IMR-90 (cell line): ENCODE results near the gene RPUSD4. TPM values are rescaled to one million over a fixed set of nuclear protein-coding genes. Genes with fewer than 3 reads are reported as not detected.

Source experiments
- ATAC-seq: fragments of 200-7000 bp; cut with Tn5 transposase; 2 replicates; pipeline ENCODE4 v1.9.1; 2020; ENCODE audit warnings: low read depth, mild to moderate bottlenecking, moderate library complexity
- BruUV-seq: library from RNA; stranded (reverse); fragments of 400-500 nt; replicated peaks from 2 replicates; lab custom pipeline; 2021; lab: Mats Ljungman, UMichigan
- CTCF ChIA-PET: fragments of 300-600 bp; formaldehyde crosslinking; extraction: SDS; loops from one replicate; lab custom pipeline; 2021; ENCODE audit warnings: antibody characterized with exemption; lab: Yijun Ruan, JAX
- POLR2A ChIA-PET: fragments of 300-600 bp; sonication (Branson Sonifier 250); formaldehyde crosslinking; loops from one replicate; lab custom pipeline; 2022; ENCODE audit warnings: antibody characterized with exemption; ENCODE audit not compliant: unreplicated experiment; lab: Charles Lee
- DNase-seq: peaks from one replicate; pipeline ENCODE4 v3.0.0; 2013
- H2AFZ ChIP-seq: replicated peaks from 2 replicates; pipeline ENCODE3; 2013; ENCODE audit warnings: low read length, mild to moderate bottlenecking; ENCODE audit not compliant: poor library complexity
- H2AK5ac ChIP-seq: 2 replicates; pipeline ENCODE4 v1.6.1; 2013; ENCODE audit warnings: low read depth, low read length, inconsistent platforms
- H2AK9ac ChIP-seq: replicated peaks from 2 replicates; pipeline ENCODE3; 2013; ENCODE audit warnings: mild to moderate bottlenecking, low read depth, low read length, moderate library complexity; ENCODE audit not compliant: poor library complexity
- H2BK120ac ChIP-seq: 2 replicates; pipeline ENCODE4 v1.6.1; 2013; ENCODE audit warnings: low read depth, low read length, inconsistent platforms
- H2BK15ac ChIP-seq: 3 replicates; pipeline ENCODE4 v1.6.1; 2013; ENCODE audit warnings: low read depth, low read length, inconsistent platforms
- H2BK20ac ChIP-seq: 2 replicates; pipeline ENCODE4 v1.6.1; 2013; ENCODE audit warnings: low read depth, mild to moderate bottlenecking, inconsistent platforms, low read length, moderate library complexity
- H2BK5ac ChIP-seq: 2 replicates; pipeline ENCODE4 v1.6.1; 2013; ENCODE audit warnings: mild to moderate bottlenecking, low read depth, low read length, inconsistent platforms; ENCODE audit not compliant: poor library complexity, severe bottlenecking
- H3K14ac ChIP-seq: replicated peaks from 2 replicates; pipeline ENCODE4 v1.6.1; 2013; ENCODE audit warnings: low read depth, low read length, inconsistent platforms
- H3K18ac ChIP-seq: 2 replicates; pipeline ENCODE4 v1.6.1; 2013; ENCODE audit warnings: low read depth, low read length, control low read depth
- H3K23ac ChIP-seq: 2 replicates; pipeline ENCODE4 v1.6.1; 2013; ENCODE audit warnings: low read depth, low read length, inconsistent platforms
- H3K27ac ChIP-seq: 2 replicates; pipeline ENCODE4 v1.5.1; 2013; ENCODE audit warnings: mild to moderate bottlenecking, control low read depth, low read length; ENCODE audit not compliant: insufficient read depth
- H3K27me3 ChIP-seq: 2 replicates; pipeline ENCODE4 v1.6.1; 2013; ENCODE audit warnings: low read length; ENCODE audit not compliant: control insufficient read depth, insufficient read depth
- H3K36me3 ChIP-seq: 2 replicates; pipeline ENCODE4 v1.6.1; 2013; ENCODE audit warnings: low read length, mixed read lengths; ENCODE audit not compliant: control insufficient read depth, insufficient read depth
- H3K4ac ChIP-seq: 2 replicates; pipeline ENCODE4 v1.6.1; 2013; ENCODE audit warnings: low read depth, low read length, inconsistent platforms
- H3K4me1 ChIP-seq: 2 replicates; pipeline ENCODE4 v1.6.1; 2013; ENCODE audit warnings: low read length, mixed read lengths; ENCODE audit not compliant: control insufficient read depth, insufficient read depth
- H3K4me2 ChIP-seq: 2 replicates; pipeline ENCODE4 v1.6.1; 2013; ENCODE audit warnings: low read depth, mild to moderate bottlenecking, control low read depth, low read length, moderate library complexity
- H3K4me3 ChIP-seq: 2 replicates; pipeline ENCODE4 v1.5.1; 2013; ENCODE audit warnings: low read depth, mild to moderate bottlenecking, control low read depth, low read length, moderate library complexity; ENCODE audit not compliant: insufficient read depth
- H3K56ac ChIP-seq: 2 replicates; pipeline ENCODE4 v1.6.1; 2013; ENCODE audit warnings: low read length, inconsistent platforms; ENCODE audit not compliant: insufficient read depth; ENCODE audit errors: extremely low read depth
- H3K79me1 ChIP-seq, 2 experiments: 2 replicates each; pipeline ENCODE4 v1.6.1; 2013; ENCODE audit warnings: low read length in 2 of 2, inconsistent platforms in 1 of 2, low read depth in 1 of 2
- H3K9ac ChIP-seq: 2 replicates; pipeline ENCODE4 v1.6.1; 2013; ENCODE audit warnings: low read depth, low read length, control low read depth
- H3K9me1 ChIP-seq: 2 replicates; pipeline ENCODE4 v1.6.1; 2013; ENCODE audit warnings: low read length, inconsistent platforms; ENCODE audit not compliant: insufficient read depth
- H3K9me3 ChIP-seq: 2 replicates; pipeline ENCODE4 v1.6.1; 2013; ENCODE audit warnings: low read length; ENCODE audit not compliant: control insufficient read depth, insufficient read depth
- H4K20me1 ChIP-seq: 2 replicates; pipeline ENCODE4 v1.6.1; 2013; ENCODE audit warnings: low read length, inconsistent platforms; ENCODE audit not compliant: insufficient read depth
- H4K5ac ChIP-seq: 2 replicates; pipeline ENCODE4 v1.6.1; 2013; ENCODE audit warnings: mild to moderate bottlenecking, low read depth, low read length, control low read depth
- H4K8ac ChIP-seq, 2 experiments: 2 replicates each; pipeline ENCODE4 v1.6.1; 2013; ENCODE audit warnings: low read depth in 2 of 2, low read length in 2 of 2, control low read depth in 1 of 2, inconsistent platforms in 1 of 2
- H4K91ac ChIP-seq: 2 replicates; pipeline ENCODE4 v1.6.1; 2013; ENCODE audit warnings: low read depth, low read length, inconsistent platforms; ENCODE audit not compliant: insufficient read depth
- CEBPB ChIP-seq: IDR thresholded peaks from 2 replicates; pipeline ENCODE4 v1.6.1; 2012; ENCODE audit warnings: low read depth, low read length, improper control_type of control experiment
- MAZ ChIP-seq: IDR thresholded peaks from 2 replicates; pipeline ENCODE4 v1.6.1; 2012; ENCODE audit warnings: low read depth, mild to moderate bottlenecking, low read length, improper control_type of control experiment, moderate library complexity, borderline replicate concordance
- WGBS, 2 experiments: methylation state at CpG; one replicate each; pipeline versions ENCODE4 v1.1.5 to v1.1.7; 2013; ENCODE audit warnings: missing lambda C conversion rate in 2 of 2; ENCODE audit not compliant: insufficient read length in 1 of 2; ENCODE audit errors: extremely low coverage in 2 of 2; 5-methylcytosine and 5-hydroxymethylcytosine counted together
- dilution Hi-C: fragments of 300-500 bp; cut with HindIII; formaldehyde crosslinking; loops from one replicate; pipeline ENCODE4 v1.14.3; 2018; ENCODE audit warnings: low sequenced_read_pairs; ENCODE audit not compliant: unreplicated experiment
- in situ Hi-C: fragments of 300-500 bp; cut with MboI; formaldehyde crosslinking; loops from 3 replicates; pipeline ENCODE4 v1.14.3; 2019; ENCODE audit warnings: low sequenced_read_pairs, inconsistent platforms, mixed read lengths
- intact Hi-C: fragments of 100-400 bp; cut with micrococcal nuclease; formaldehyde crosslinking; loops from 2 replicates; pipeline ENCODE4 v1.10.0; 2022
- polyA plus RNA-seq, 3 experiments: library from polyadenylated mRNA; depleted of rRNA; stranded (reverse); fragments of >200 nt; gene quantifications; 2 replicates each; pipeline ENCODE4 v1.2.3, GENCODE V29; 2012; ENCODE audit warnings: low replicate concordance in 1 of 3
- total RNA-seq: library from RNA; depleted of rRNA; stranded (reverse); fragments of >200 nt; gene quantifications from 2 replicates; pipeline ENCODE4 v1.2.3, GENCODE V29; 2012

Gene RPUSD4
- total and polyA plus RNA-seq, 2 of the 4 experiments (the other 2 are of a cell fraction): 22.1 to 30.6 TPM

- no peak overlapping the region for H2BK120ac ChIP-seq
- ATAC-seq: no peak
- H2AFZ ChIP-seq: no peak overlapping the region
- H4K8ac ChIP-seq: no peak overlapping the region
- TF ChIP-seq MAZ (no peak), CEBPB (no peak)
- no peak overlapping the region for H3K56ac ChIP-seq
- no peaks in the 10 kb centered on the region for H3K9me1 ChIP-seq
- DNase-seq: no peak
- no peaks in the 10 kb centered on the region for H3K9me3 ChIP-seq
- intact Hi-C loops (no loop called here), in situ Hi-C loops (no loop called here), dilution Hi-C loops (no loop called here)
- H3K14ac ChIP-seq: no peak overlapping the region
- WGBS, 2 experiments: 17% methylated on average over 2 of the region's 2 CpGs; no CpG with 5 or more reads in 1 of the 2 experiments
- H3K4ac ChIP-seq: no peak overlapping the region
- no peak overlapping the region for H3K27ac ChIP-seq
- no peaks in the 10 kb centered on the region for H3K79me1 ChIP-seq
- no peak overlapping the region for H4K91ac ChIP-seq
- no peaks in the 10 kb centered on the region for H4K20me1 ChIP-seq
- H2BK15ac ChIP-seq: no peak overlapping the region
- H2AK5ac ChIP-seq: no peak overlapping the region
- no peak overlapping the region; the same call in 1 of the 2 replicates for H3K23ac ChIP-seq
- CTCF ChIA-PET: no interaction called here
- H3K36me3 ChIP-seq: no peaks in the 10 kb centered on the region
- H3K4me2 ChIP-seq: no peak overlapping the region
- H3K27me3 ChIP-seq: peaks cover 32% of the 10 kb centered on the region
- H3K4me1 ChIP-seq: peaks cover 8% of the 10 kb centered on the region
- POLR2A ChIA-PET: interaction anchor here (0.6 kb wide), 1 partner anchor 37 kb away, joined by 3 read pairs; no protein-coding TSS in a partner anchor
- no peak overlapping the region for H3K4me3 ChIP-seq
- H2BK5ac ChIP-seq: no peak overlapping the region
- no peak overlapping the region for H2AK9ac ChIP-seq
- H2BK20ac ChIP-seq: no peak overlapping the region
- no peak overlapping the region for H3K9ac ChIP-seq
- no TSS peak for BruUV-seq
- no peak overlapping the region for H4K5ac ChIP-seq
- H3K18ac ChIP-seq: no peak overlapping the region
Observed at GRCh38 chr11:126167488-126167887, 44.0 kb downstream of the RPUSD4 start.
